Parathyroid adenoma (tissue), 2 donors: ENCODE results near the gene CCDC3.

ENCODE experiments used
- H2AFZ ChIP-seq: fragments of 300-600 bp; sonication (generic); one replicate; pipeline ENCODE4 v1.7.0; 2017; ENCODE audit warnings: antibody characterized with exemption, mild to moderate bottlenecking
- H3K27ac ChIP-seq: fragments of 300-600 bp; sonication (generic); one replicate; pipeline ENCODE4 v1.7.0; 2017
- H3K27me3 ChIP-seq: fragments of 300-600 bp; sonication (generic); one replicate; pipeline ENCODE4 v1.7.0; 2017; ENCODE audit warnings: low read length; ENCODE audit not compliant: control insufficient read depth, insufficient read depth
- H3K36me3 ChIP-seq: fragments of 300-600 bp; sonication (generic); one replicate; pipeline ENCODE4 v1.7.0; 2017; ENCODE audit warnings: low read length; ENCODE audit not compliant: control insufficient read depth, insufficient read depth
- H3K4me1 ChIP-seq: fragments of 300-600 bp; sonication (generic); one replicate; pipeline ENCODE4 v1.7.0; 2017; ENCODE audit warnings: control low read depth
- H3K4me2 ChIP-seq: fragments of 300-600 bp; sonication (generic); one replicate; pipeline ENCODE4 v1.7.0; 2017; ENCODE audit warnings: low read length
- H3K4me3 ChIP-seq: fragments of 300-600 bp; sonication (generic); one replicate; pipeline ENCODE4 v1.7.0; 2017; ENCODE audit warnings: low read depth, low read length
- H3K79me2 ChIP-seq: fragments of 300-600 bp; sonication (generic); one replicate; pipeline ENCODE4 v1.7.0; 2017; ENCODE audit warnings: control low read depth
- H3K9ac ChIP-seq: fragments of 300-600 bp; sonication (generic); one replicate; pipeline ENCODE4 v1.7.0; 2017; ENCODE audit warnings: mild to moderate bottlenecking
- H3K9me3 ChIP-seq: fragments of 300-600 bp; sonication (generic); one replicate; pipeline ENCODE4 v1.7.0; 2017; ENCODE audit warnings: low read length; ENCODE audit not compliant: control insufficient read depth
- TF ChIP-seq, protein P1 (sequence below): fragments of 300-600 bp; sonication (generic); IDR thresholded peaks from one replicate; pipeline ENCODE4 v1.7.0; 2017; ENCODE audit warnings: antibody characterized with exemption, mild to moderate bottlenecking
- donor health status: primary hyperparathyroidism.

The CCDC3 gene

DNA sequence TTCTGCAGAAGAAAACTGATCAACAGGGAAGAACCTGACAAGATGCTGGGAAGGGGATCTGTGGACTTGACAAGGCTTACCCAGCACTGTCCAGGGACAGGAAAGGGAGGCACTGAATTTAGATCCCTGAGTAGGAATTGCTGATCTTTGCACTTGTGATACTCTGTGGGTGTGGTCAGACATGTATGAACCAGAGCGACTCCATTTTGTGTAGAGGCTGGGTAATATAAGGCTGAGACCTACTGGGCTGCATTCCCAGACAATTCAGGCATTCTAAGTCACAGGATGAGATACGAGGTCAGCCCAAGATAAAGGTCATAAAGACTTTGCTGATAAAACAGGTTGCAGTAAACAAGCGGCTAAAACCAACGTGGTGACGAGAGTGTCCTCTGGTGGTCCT lies 60.7 kb downstream of the CCDC3 start:
- Histone ChIP-seq H3K9me3 (no peaks in the 10 kb centered on the region), H3K27me3 (no peaks in the 10 kb centered on the region), H3K27ac (no peak overlapping the region), H3K36me3 (no peaks in the 10 kb centered on the region), H3K9ac (no peak overlapping the region), H3K4me1 (no peaks in the 10 kb centered on the region), H2AFZ (no peak overlapping the region), H3K79me2 (no peaks in the 10 kb centered on the region), H3K4me3 (no peak overlapping the region), H3K4me2 (no peak overlapping the region)
- TF ChIP-seq, protein P1, sequence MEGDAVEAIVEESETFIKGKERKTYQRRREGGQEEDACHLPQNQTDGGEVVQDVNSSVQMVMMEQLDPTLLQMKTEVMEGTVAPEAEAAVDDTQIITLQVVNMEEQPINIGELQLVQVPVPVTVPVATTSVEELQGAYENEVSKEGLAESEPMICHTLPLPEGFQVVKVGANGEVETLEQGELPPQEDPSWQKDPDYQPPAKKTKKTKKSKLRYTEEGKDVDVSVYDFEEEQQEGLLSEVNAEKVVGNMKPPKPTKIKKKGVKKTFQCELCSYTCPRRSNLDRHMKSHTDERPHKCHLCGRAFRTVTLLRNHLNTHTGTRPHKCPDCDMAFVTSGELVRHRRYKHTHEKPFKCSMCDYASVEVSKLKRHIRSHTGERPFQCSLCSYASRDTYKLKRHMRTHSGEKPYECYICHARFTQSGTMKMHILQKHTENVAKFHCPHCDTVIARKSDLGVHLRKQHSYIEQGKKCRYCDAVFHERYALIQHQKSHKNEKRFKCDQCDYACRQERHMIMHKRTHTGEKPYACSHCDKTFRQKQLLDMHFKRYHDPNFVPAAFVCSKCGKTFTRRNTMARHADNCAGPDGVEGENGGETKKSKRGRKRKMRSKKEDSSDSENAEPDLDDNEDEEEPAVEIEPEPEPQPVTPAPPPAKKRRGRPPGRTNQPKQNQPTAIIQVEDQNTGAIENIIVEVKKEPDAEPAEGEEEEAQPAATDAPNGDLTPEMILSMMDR: no peak

DNA sequence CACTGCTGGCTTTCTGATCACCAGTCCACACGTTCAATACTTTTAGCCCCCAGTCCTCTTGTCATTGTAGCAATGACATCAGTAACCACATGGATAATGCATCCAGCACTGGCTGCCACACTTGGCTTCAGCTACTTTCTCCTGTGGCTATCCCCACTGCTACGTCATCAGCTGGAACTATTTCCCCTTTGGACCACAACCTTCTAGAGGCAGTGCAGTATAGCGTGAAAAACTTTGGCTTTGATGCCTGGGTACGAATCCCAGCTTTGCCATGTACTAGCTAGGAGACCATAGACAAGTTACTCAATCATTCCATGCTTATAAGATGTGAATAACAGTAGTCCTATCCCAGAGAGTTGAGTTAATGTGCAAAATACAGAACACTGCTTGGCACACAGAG lies 63.2 kb downstream of the CCDC3 start:
- TF ChIP-seq, protein P1: no peak
- no peak overlapping the region for H2AFZ ChIP-seq
- H3K4me2 ChIP-seq: no peak overlapping the region
- H3K79me2 ChIP-seq: no peaks in the 10 kb centered on the region
- no peak overlapping the region for H3K27ac ChIP-seq
- no peaks in the 10 kb centered on the region for H3K36me3 ChIP-seq
- H3K27me3 ChIP-seq: no peaks in the 10 kb centered on the region
- H3K9ac ChIP-seq: no peak overlapping the region
- no peaks in the 10 kb centered on the region for H3K4me1 ChIP-seq
- no peaks in the 10 kb centered on the region for H3K9me3 ChIP-seq
- no peak overlapping the region for H3K4me3 ChIP-seq

DNA sequence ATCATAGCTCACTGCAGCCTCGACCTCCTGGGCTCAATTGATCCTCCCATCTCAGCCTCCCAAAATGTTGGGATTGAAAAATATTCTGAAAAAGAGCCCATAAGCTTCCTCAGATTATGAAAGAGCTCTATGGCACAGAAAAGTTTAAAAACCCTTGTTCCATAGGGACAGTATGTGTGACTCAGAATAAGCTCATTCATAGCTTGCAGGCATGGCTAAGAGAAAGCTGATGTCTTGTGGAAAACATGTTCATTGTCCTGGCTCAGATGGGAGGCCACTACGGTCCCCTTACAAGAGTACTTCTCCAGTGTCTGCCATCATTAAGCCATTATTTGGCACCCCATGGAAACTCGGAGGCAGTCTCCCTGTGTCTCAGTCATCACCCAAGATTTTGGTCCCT lies 64.0 kb downstream of the CCDC3 start:
- H3K36me3 ChIP-seq: no peaks in the 10 kb centered on the region
- H3K9ac ChIP-seq: no peak overlapping the region

DNA sequence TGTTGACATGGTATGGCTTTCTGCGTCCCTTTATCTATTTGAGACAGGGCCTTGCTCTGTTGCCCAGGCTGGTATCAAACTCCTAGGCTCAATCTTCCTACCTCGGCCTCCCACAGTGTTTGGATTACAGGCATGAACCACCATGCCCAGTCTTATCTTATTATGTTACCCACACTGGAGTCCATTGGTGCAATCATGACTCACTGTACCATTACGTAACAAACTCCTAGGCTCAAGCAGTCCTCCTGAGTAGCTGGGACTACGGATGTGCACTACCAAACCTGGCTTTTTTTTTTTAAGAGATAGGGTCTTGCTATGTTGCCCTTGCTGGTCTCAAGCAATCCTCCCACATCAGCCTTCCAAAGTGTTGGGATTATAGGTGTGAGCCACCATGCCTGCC lies 66.7 kb downstream of the CCDC3 start:
- H3K4me2 ChIP-seq: no peak overlapping the region
- H3K9me3 ChIP-seq: no peaks in the 10 kb centered on the region
- no peaks in the 10 kb centered on the region for H3K27me3 ChIP-seq
- H3K4me1 ChIP-seq: no peaks in the 10 kb centered on the region
- H3K4me3 ChIP-seq: no peak overlapping the region
- no peak overlapping the region for H3K27ac ChIP-seq
- TF ChIP-seq, protein P1: no peak
- H3K9ac ChIP-seq: no peak overlapping the region
- H3K79me2 ChIP-seq: no peaks in the 10 kb centered on the region
- no peak overlapping the region for H2AFZ ChIP-seq
- no peaks in the 10 kb centered on the region for H3K36me3 ChIP-seq

More for the DNA sequence above, 64.0 kb downstream of the CCDC3 start:
- TF ChIP-seq, protein P1: no peak
- Histone ChIP-seq H3K9me3 (no peaks in the 10 kb centered on the region), H3K27ac (no peak overlapping the region), H3K4me2 (no peak overlapping the region), H3K4me1 (no peaks in the 10 kb centered on the region), H3K4me3 (no peak overlapping the region), H3K27me3 (no peaks in the 10 kb centered on the region), H3K79me2 (no peaks in the 10 kb centered on the region), H2AFZ (no peak overlapping the region)

DNA sequence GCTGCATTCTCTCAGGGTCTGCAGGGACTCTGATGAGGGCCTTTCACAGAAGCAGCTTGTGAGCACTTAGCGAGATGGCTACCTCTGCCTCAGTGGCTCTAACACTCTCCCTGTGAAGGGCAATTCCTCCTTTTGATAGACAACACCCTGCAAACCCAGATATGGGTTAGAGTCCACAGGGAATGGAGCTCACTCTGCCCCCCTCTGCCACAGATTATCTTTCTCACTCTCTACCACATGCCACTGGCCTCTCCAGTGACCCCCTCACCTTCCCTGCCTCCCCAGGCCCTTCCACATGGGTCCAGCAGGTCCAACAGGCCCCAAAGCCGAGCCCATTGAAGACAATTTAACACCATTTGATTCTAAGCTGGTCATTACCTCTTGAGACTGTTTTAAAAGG lies 72.1 kb downstream of the CCDC3 start:
- TF ChIP-seq, protein P1: no peak
- no peak overlapping the region for H2AFZ ChIP-seq
- no peak overlapping the region for H3K4me3 ChIP-seq
- no peak overlapping the region for H3K27ac ChIP-seq
- H3K79me2 ChIP-seq: no peaks in the 10 kb centered on the region
- no peaks in the 10 kb centered on the region for H3K4me1 ChIP-seq
- H3K27me3 ChIP-seq: no peaks in the 10 kb centered on the region
- no peaks in the 10 kb centered on the region for H3K36me3 ChIP-seq
- H3K4me2 ChIP-seq: no peak overlapping the region
- no peak overlapping the region for H3K9ac ChIP-seq
- no peaks in the 10 kb centered on the region for H3K9me3 ChIP-seq
